OCI-LY3 (cell line): Measurements from ENCODE around the gene HS2ST1.

ENCODE experiments used
- EZH2phosphoT487 ChIP-seq: fragments of 200-600 bp; shearing (Covaris generic); IDR thresholded peaks from 2 replicates; pipeline ENCODE4 v1.6.1; 2018; ENCODE audit warnings: antibody characterized with exemption, mixed run types, low read depth
- TF ChIP-seq, protein P1 (sequence below): fragments of 200-600, 300-600 bp; sonication (generic); IDR thresholded peaks from 2 replicates; pipeline ENCODE4 v1.5.1; 2014; ENCODE audit warnings: antibody characterized with exemption, low read length, low read depth

DNA sequence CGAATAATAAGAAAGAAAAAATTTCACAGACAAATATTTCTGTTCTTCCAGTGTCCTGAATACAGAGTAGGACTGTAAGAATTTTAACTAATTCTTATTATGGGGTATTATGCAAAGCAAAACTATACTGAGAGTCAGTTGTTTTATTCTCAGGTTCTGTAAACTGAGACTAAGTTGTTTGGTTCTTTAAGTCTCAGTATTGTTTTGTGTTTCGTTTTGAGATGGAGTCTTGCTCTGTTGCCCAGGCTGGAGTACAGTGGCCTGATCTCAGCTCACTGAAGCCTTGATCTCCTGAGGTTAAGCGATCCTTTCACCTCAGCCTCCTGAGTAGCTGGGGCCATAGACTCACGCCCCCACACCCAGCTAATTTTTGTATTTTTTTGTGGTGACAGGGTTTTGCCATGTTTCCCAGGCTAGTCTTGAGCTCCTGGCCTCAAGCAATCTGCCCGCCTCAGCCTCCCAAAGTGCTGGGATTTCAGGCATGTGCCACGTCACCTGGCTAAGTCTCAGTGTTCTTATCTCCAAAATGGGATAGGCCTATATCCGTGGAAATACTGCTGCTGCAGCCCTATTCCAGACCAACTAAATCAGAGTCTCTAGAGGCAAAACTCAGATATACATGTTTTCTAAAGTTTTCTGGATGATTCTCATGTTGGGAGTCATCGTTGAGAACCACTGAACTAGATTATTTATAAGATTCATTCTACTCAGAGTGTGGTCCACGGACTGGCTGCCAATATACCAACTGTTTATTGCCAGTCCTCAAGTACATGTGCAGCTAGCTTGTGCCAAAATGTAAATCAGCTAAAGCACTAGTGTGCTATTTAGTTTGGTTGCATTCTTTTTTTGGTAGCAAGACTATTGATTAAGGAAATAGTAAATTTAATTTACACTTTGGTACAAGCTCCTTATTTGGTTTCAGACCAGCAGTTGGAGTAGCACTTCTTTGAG is 116.6 kb downstream of the HS2ST1 start:
- TF ChIP-seq, protein P1, sequence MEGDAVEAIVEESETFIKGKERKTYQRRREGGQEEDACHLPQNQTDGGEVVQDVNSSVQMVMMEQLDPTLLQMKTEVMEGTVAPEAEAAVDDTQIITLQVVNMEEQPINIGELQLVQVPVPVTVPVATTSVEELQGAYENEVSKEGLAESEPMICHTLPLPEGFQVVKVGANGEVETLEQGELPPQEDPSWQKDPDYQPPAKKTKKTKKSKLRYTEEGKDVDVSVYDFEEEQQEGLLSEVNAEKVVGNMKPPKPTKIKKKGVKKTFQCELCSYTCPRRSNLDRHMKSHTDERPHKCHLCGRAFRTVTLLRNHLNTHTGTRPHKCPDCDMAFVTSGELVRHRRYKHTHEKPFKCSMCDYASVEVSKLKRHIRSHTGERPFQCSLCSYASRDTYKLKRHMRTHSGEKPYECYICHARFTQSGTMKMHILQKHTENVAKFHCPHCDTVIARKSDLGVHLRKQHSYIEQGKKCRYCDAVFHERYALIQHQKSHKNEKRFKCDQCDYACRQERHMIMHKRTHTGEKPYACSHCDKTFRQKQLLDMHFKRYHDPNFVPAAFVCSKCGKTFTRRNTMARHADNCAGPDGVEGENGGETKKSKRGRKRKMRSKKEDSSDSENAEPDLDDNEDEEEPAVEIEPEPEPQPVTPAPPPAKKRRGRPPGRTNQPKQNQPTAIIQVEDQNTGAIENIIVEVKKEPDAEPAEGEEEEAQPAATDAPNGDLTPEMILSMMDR: no peak
- TF ChIP-seq EZH2phosphoT487: no peak
